MM.1S (cell line): ENCODE measurements around the gene GATAD2B.

Experiments used
- CTCF ChIP-seq: fragments of 300-600 bp; sonication (generic); IDR thresholded peaks from 2 replicates; pipeline ENCODE4 v1.5.1; 2016; ENCODE audit warnings: antibody characterized with exemption, low read length, mixed read lengths
- EZH2 ChIP-seq: fragments of 300-600 bp; sonication (generic); optimal IDR thresholded peaks from 2 replicates; pipeline ENCODE3; 2017; ENCODE audit warnings: low read depth, mild to moderate bottlenecking, antibody characterized with exemption, low read length, mixed read lengths

GRCh38 chr1:153945795-153946621 lies 23.2 kb upstream of the GATAD2B start:
- TF ChIP-seq CTCF (no peak), EZH2 (no peak)
